ENCODE measurements around the gene CRYBG1.

GRCh38 chr6:106360410-106360988 lies at the start of gene CRYBG1:
- TF ChIP-seq CBFB (IDR thresholded peaks at IDR 0.05; ENCODE audit: low read depth) (no peak), EZH2 (IDR thresholded peaks at IDR 0.05; ENCODE audit: borderline replicate concordance, control insufficient read depth, low read depth, low read length) (no peak), NR2F1 (conservative IDR thresholded peaks at IDR 0.05) (no peak), JUND (IDR thresholded peaks at IDR 0.05; ENCODE audit: low read depth, low read length) (no peak), CTCF (IDR thresholded peaks at IDR 0.05 in 2 of 3, conservative IDR thresholded peaks at IDR 0.05 in 1 of 3; ENCODE audit: control insufficient read depth in 2 of 3, extremely low read depth in 1 of 3, insufficient read depth in 1 of 3, low read depth in 3 of 3, low read length in 3 of 3) (peak; percentile 62 to 83 (median 73))
